SK-N-SH treated with all-trans-retinoic acid at 6 μM for 48 hours (cell line): Measurements from ENCODE around the gene CD59.
A peak's percentile ranks its signal among the peaks of the same experiment; 100 is the strongest.

Experiments
- ATAC-seq: fragments of 200-7000 bp; cut with Tn5 transposase; 3 replicates; pipeline ENCODE4 v1.9.1; 2020; ENCODE audit warnings: mild to moderate bottlenecking, moderate library complexity
- ARNTL ChIP-seq: fragments of 450-650 bp; formaldehyde crosslinking; IDR thresholded peaks from 2 replicates; pipeline ENCODE4 v1.5.0; 2020; ENCODE audit warnings: low read depth, mild to moderate bottlenecking, moderate library complexity, borderline replicate concordance
- BACH2 ChIP-seq: fragments of 250-450 bp; sonication (Bioruptor Pico); IDR thresholded peaks from 2 replicates; pipeline ENCODE4 v1.9.0; 2021; ENCODE audit warnings: mild to moderate bottlenecking, borderline replicate concordance
- CSDC2 ChIP-seq: fragments of 250-450 bp; sonication (Bioruptor Pico); IDR thresholded peaks from 2 replicates; pipeline ENCODE4 v1.5.0; 2020; ENCODE audit warnings: mild to moderate bottlenecking, moderate library complexity
- ESRRG ChIP-seq: fragments of 250-450 bp; sonication (Bioruptor Pico); IDR thresholded peaks from 2 replicates; pipeline ENCODE4 v1.6.1; 2021; ENCODE audit warnings: mild to moderate bottlenecking
- GLIS3 ChIP-seq: fragments of 250-450 bp; sonication (Bioruptor Pico); IDR thresholded peaks from 2 replicates; pipeline ENCODE4 v1.5.0; 2020; ENCODE audit warnings: mild to moderate bottlenecking, moderate library complexity
- ISL1 ChIP-seq: fragments of 250-450 bp; sonication (Bioruptor Pico); IDR thresholded peaks from 2 replicates; pipeline ENCODE4 v2.1.2; 2022; ENCODE audit warnings: mild to moderate bottlenecking, moderate library complexity
- OSR1 ChIP-seq: fragments of 250-450 bp; sonication (Bioruptor Pico); IDR thresholded peaks from 2 replicates; pipeline ENCODE4 v1.8.0; 2022; ENCODE audit warnings: moderate library complexity, mild to moderate bottlenecking, inconsistent platforms
- PPARA ChIP-seq: fragments of 250-450 bp; sonication (Bioruptor Pico); IDR thresholded peaks from 2 replicates; pipeline ENCODE4 v1.5.0; 2020; ENCODE audit warnings: mild to moderate bottlenecking, borderline replicate concordance
- RARB ChIP-seq: fragments of 250-450 bp; sonication (Bioruptor Pico); IDR thresholded peaks from 2 replicates; pipeline ENCODE4 v1.8.0; 2021; ENCODE audit warnings: mild to moderate bottlenecking, moderate library complexity
- SNAI2 ChIP-seq: fragments of 250-450 bp; sonication (Bioruptor Pico); IDR thresholded peaks from 2 replicates; pipeline ENCODE4 v1.5.0; 2020; ENCODE audit warnings: mild to moderate bottlenecking, moderate library complexity
- TCF4 ChIP-seq: fragments of 250-450 bp; sonication (Bioruptor Pico); IDR thresholded peaks from 2 replicates; pipeline ENCODE4 v1.8.0; 2021; ENCODE audit warnings: mild to moderate bottlenecking, moderate library complexity, borderline replicate concordance
- ZC3H10 ChIP-seq: fragments of 250-450 bp; sonication (Bioruptor Pico); IDR thresholded peaks from 2 replicates; pipeline ENCODE4 v1.5.1; 2021; ENCODE audit warnings: mild to moderate bottlenecking, moderate library complexity
- ZFP3 ChIP-seq: fragments of 250-450 bp; sonication (Bioruptor Pico); IDR thresholded peaks from 2 replicates; pipeline ENCODE4 v1.5.0; 2020; ENCODE audit warnings: mild to moderate bottlenecking, moderate library complexity
- ZNF565 ChIP-seq: fragments of 450-650 bp; formaldehyde crosslinking; conservative IDR thresholded peaks from 2 replicates; pipeline ENCODE4 v1.5.0; 2020; ENCODE audit warnings: low read depth, mild to moderate bottlenecking, moderate library complexity
- ZNF70 ChIP-seq: fragments of 450-650 bp; formaldehyde crosslinking; IDR thresholded peaks from 2 replicates; pipeline ENCODE4 v1.5.0; 2020; ENCODE audit warnings: mild to moderate bottlenecking, moderate library complexity
- ZNF8 ChIP-seq: fragments of 450-650 bp; formaldehyde crosslinking; IDR thresholded peaks from 2 replicates; pipeline ENCODE4 v1.5.0; 2020; ENCODE audit warnings: mild to moderate bottlenecking, moderate library complexity
- TF ChIP-seq, protein P1 (sequence below): fragments of 250-450 bp; sonication (Bioruptor Pico); IDR thresholded peaks from 2 replicates; pipeline ENCODE4 v1.5.0; 2020; ENCODE audit warnings: mild to moderate bottlenecking, moderate library complexity
- TF ChIP-seq, protein P2 (sequence below): fragments of 250-450 bp; sonication (Bioruptor Pico); IDR thresholded peaks from 2 replicates; pipeline ENCODE4 v1.8.0; 2020; ENCODE audit warnings: mild to moderate bottlenecking, moderate library complexity, borderline replicate concordance
- TF ChIP-seq, protein P3 (sequence below): fragments of 250-450 bp; sonication (Bioruptor Pico); IDR thresholded peaks from 2 replicates; pipeline ENCODE4 v1.8.0; 2021; ENCODE audit warnings: low read depth, mild to moderate bottlenecking, moderate library complexity, borderline replicate concordance
- TF ChIP-seq, protein P4 (sequence below): fragments of 250-450 bp; sonication (Bioruptor Pico); IDR thresholded peaks from 2 replicates; pipeline ENCODE4 v1.5.1; 2020; ENCODE audit warnings: low read depth, mild to moderate bottlenecking, moderate library complexity

Gene CD59

DNA sequence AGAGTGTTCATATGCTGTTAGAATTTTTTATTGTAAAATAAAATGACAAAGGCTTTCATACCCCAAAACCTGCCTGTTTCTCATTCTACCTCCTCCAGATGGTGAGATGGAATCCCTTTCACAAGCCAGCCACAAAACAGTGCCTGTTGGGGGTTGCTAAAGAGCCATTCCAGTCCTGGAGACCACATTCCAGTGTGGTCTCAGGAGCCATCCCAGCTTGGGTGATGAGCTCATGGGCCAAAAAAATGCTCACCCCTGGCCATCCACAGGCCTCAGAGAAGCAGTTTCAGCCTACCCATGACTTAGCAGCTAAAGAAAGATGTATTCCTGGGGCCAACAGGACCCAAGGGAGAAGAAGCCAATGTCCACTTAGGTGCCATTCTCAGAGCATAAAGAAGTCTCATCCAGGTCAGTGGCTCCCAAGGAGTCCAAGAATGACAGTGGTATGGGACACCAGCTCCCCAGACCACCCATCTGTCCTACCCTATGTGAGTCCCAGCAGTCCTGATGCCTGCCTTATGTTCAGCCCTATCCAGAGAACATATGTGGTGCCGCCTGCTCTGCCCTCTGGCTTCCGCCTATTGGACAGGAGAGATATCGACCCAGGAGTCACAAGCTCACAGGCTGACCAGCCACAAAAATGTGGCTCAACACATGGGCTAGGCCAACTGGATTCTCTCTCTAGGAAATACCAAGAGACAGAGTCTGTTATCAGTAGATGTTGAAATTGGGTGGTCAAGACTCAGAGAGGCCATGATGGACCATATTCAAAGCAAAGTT is 62.0 kb downstream of the CD59 start:
- TF ChIP-seq TCF4 (CRISPR knock-in tag) = no peak
- TF ChIP-seq, protein P1, sequence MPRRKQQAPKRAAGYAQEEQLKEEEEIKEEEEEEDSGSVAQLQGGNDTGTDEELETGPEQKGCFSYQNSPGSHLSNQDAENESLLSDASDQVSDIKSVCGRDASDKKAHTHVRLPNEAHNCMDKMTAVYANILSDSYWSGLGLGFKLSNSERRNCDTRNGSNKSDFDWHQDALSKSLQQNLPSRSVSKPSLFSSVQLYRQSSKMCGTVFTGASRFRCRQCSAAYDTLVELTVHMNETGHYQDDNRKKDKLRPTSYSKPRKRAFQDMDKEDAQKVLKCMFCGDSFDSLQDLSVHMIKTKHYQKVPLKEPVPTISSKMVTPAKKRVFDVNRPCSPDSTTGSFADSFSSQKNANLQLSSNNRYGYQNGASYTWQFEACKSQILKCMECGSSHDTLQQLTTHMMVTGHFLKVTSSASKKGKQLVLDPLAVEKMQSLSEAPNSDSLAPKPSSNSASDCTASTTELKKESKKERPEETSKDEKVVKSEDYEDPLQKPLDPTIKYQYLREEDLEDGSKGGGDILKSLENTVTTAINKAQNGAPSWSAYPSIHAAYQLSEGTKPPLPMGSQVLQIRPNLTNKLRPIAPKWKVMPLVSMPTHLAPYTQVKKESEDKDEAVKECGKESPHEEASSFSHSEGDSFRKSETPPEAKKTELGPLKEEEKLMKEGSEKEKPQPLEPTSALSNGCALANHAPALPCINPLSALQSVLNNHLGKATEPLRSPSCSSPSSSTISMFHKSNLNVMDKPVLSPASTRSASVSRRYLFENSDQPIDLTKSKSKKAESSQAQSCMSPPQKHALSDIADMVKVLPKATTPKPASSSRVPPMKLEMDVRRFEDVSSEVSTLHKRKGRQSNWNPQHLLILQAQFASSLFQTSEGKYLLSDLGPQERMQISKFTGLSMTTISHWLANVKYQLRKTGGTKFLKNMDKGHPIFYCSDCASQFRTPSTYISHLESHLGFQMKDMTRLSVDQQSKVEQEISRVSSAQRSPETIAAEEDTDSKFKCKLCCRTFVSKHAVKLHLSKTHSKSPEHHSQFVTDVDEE = no peak
- TF ChIP-seq ESRRG = no peak
- TF ChIP-seq, protein P2, sequence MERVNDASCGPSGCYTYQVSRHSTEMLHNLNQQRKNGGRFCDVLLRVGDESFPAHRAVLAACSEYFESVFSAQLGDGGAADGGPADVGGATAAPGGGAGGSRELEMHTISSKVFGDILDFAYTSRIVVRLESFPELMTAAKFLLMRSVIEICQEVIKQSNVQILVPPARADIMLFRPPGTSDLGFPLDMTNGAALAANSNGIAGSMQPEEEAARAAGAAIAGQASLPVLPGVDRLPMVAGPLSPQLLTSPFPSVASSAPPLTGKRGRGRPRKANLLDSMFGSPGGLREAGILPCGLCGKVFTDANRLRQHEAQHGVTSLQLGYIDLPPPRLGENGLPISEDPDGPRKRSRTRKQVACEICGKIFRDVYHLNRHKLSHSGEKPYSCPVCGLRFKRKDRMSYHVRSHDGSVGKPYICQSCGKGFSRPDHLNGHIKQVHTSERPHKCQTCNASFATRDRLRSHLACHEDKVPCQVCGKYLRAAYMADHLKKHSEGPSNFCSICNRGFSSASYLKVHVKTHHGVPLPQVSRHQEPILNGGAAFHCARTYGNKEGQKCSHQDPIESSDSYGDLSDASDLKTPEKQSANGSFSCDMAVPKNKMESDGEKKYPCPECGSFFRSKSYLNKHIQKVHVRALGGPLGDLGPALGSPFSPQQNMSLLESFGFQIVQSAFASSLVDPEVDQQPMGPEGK = no peak
- TF ChIP-seq ZNF8 (CRISPR knock-in tag) = no peak
- no peak for TF ChIP-seq ZFP3
- TF ChIP-seq BACH2 = no peak
- TF ChIP-seq, all 23 proteins: peak for 0
- ATAC-seq = no peak

DNA sequence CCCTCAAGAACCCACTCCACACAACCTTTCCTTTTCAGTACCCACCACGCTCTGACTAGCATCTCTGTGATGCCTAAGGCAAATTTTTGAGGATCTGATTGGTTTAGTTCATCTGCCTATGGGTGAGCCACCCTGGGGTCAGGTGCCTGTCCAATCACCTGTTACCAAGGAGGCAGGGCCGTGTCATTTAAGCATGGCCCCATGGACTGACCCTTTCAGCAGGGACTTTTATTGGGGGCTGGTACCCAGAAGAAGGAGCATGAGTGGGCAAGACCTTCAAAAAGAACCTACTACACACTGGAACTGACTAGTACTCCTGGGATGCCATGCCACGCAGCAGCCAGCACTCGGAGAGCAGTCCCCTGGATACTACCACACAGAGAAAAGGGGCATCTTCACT is 64.0 kb downstream of the CD59 start:
- TF ChIP-seq, protein P3, sequence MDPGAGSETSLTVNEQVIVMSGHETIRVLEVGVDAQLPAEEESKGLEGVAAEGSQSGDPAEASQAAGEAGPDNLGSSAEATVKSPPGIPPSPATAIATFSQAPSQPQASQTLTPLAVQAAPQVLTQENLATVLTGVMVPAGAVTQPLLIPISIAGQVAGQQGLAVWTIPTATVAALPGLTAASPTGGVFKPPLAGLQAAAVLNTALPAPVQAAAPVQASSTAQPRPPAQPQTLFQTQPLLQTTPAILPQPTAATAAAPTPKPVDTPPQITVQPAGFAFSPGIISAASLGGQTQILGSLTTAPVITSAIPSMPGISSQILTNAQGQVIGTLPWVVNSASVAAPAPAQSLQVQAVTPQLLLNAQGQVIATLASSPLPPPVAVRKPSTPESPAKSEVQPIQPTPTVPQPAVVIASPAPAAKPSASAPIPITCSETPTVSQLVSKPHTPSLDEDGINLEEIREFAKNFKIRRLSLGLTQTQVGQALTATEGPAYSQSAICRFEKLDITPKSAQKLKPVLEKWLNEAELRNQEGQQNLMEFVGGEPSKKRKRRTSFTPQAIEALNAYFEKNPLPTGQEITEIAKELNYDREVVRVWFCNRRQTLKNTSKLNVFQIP (CRISPR knock-in tag) = no peak
- TF ChIP-seq ZFP3 = no peak
- TF ChIP-seq, protein P1 = no peak
- TF ChIP-seq RARB = no peak
- no peak for TF ChIP-seq GLIS3 (CRISPR knock-in tag)
- no peak for TF ChIP-seq ZC3H10
- no peak for TF ChIP-seq ISL1
- TF ChIP-seq CSDC2 (CRISPR knock-in tag) = no peak
- no peak for TF ChIP-seq PPARA (CRISPR knock-in tag)
- TF ChIP-seq, protein P4, sequence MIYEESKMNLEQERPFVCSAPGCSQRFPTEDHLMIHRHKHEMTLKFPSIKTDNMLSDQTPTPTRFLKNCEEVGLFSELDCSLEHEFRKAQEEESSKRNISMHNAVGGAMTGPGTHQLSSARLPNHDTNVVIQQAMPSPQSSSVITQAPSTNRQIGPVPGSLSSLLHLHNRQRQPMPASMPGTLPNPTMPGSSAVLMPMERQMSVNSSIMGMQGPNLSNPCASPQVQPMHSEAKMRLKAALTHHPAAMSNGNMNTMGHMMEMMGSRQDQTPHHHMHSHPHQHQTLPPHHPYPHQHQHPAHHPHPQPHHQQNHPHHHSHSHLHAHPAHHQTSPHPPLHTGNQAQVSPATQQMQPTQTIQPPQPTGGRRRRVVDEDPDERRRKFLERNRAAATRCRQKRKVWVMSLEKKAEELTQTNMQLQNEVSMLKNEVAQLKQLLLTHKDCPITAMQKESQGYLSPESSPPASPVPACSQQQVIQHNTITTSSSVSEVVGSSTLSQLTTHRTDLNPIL (CRISPR knock-in tag) = no peak
- no peak for TF ChIP-seq SNAI2
- TF ChIP-seq ARNTL (CRISPR knock-in tag) = no peak
- no peak for TF ChIP-seq ESRRG
- TF ChIP-seq TCF4 (CRISPR knock-in tag) = no peak
- TF ChIP-seq ZNF70 = no peak
- no peak for TF ChIP-seq ZNF565 (CRISPR knock-in tag)
- no peak for ATAC-seq

DNA sequence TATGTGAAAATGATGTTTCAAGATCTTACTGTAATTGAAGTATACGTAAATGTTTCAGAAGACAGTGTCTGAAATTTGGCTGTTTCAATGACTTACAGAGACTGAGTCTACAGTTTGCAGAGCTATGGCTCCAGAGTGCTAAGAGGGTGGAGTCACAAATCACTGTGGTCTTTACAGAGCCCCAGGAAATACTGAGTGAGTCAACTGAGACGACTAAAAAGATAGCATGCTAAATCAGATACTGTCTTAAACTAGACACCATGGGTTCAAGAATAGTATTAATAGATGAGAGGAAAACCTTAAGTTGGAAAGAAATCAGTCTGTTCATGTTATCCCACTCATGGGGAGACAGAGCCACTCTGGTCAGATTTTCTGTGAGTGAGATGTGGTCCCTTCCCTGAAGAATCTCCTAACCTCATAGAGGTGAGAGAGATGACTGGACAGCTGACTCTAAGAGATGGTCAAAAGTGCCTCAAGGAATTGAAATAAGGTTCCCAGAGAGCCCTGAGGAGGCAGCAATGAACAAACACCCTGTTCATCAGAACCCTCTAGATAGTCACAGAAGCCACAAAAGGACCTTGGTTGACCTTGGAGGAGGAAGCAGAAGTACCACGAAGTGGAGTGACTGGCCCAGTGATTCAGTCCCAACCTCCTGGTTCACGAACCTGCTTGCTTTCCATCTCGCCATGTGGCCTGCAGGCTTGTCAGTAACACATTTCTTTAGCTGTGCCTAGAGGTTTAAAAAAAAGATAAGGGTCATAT is 65.8 kb downstream of the CD59 start:
- ATAC-seq = peak; percentile 91
- no peak for TF ChIP-seq OSR1
- TF ChIP-seq, protein P1 = no peak
- TF ChIP-seq RARB = no peak
- TF ChIP-seq PPARA (CRISPR knock-in tag) = no peak
- no peak for TF ChIP-seq ESRRG
- TF ChIP-seq, protein P4 (CRISPR knock-in tag) = no peak
- no peak for TF ChIP-seq ZNF70
- no peak for TF ChIP-seq GLIS3 (CRISPR knock-in tag)
